ENCODE results near the gene WDR59. TPM values are rescaled to one million over a fixed set of nuclear protein-coding genes. Genes with fewer than 3 reads are reported as not detected.
"Not testable (repeated sequence)": the region's sequence is repeated elsewhere in the genome, so short reads cannot be mapped to it uniquely, and the experiment has no call there.

The WDR59 gene, protein sequence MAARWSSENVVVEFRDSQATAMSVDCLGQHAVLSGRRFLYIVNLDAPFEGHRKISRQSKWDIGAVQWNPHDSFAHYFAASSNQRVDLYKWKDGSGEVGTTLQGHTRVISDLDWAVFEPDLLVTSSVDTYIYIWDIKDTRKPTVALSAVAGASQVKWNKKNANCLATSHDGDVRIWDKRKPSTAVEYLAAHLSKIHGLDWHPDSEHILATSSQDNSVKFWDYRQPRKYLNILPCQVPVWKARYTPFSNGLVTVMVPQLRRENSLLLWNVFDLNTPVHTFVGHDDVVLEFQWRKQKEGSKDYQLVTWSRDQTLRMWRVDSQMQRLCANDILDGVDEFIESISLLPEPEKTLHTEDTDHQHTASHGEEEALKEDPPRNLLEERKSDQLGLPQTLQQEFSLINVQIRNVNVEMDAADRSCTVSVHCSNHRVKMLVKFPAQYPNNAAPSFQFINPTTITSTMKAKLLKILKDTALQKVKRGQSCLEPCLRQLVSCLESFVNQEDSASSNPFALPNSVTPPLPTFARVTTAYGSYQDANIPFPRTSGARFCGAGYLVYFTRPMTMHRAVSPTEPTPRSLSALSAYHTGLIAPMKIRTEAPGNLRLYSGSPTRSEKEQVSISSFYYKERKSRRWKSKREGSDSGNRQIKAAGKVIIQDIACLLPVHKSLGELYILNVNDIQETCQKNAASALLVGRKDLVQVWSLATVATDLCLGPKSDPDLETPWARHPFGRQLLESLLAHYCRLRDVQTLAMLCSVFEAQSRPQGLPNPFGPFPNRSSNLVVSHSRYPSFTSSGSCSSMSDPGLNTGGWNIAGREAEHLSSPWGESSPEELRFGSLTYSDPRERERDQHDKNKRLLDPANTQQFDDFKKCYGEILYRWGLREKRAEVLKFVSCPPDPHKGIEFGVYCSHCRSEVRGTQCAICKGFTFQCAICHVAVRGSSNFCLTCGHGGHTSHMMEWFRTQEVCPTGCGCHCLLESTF
- total RNA-seq (2014; rRNA removed; shearing (Covaris generic)) = 25.7 and 32.0 TPM in 2 replicates

DNA sequence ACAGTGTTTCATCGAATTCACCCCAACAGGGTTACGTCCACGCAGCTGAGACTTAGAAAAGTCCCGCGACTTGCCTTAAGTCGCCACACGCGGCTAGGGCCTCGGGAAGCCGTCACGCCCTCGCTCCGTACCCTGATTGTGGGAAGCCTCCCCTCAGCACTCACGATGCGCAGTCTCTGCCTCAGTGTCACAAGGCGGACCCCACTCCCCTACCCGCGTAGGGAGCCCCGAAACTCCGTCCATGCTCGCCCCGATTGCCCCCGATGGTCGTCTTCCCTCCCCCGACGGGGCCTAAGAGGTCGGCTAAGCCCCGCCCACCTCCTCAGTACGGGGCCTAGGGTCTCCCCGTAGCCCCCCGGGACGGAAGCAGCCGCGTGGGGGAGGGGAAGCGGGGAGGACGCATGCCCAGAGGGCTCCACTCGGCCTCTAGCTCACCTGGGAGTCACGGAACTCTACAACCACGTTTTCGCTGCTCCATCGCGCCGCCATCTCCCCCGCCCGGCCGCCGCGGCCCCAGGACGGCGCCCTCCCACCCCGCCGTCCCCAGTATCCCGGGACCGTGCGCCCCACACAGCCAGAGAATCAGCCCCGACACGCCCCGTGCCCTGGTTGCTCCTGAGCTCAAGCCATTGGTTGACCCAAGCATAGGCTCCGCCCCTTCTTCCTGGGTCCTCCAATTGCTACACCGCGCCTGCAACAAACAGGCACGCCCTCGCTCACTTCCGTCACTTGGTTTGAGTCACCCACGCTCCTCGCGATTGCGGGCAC, at the start of gene WDR59:
TSS of gene WDR59 (minus strand) at position 595 of the 768 bp plus-strand sequence. CDS start at position 489, 106 bp downstream.
- no peaks in the 10 kb centered on the region; the same call in 1 of the 2 replicates for H3K36me3 ChIP-seq (replicated peaks; ENCODE audit: control insufficient read depth, insufficient read depth, low read length)
- peak within 1 kb of the TSS; percentile 91 for H3K4me3 ChIP-seq (ENCODE audit: insufficient read depth, low read depth, low read length)
- peak; percentile 98 for DNase-seq
- no peaks in the 10 kb centered on the region for H3K27me3 ChIP-seq (ENCODE audit: control insufficient read depth, insufficient read depth, low read length)

DNA sequence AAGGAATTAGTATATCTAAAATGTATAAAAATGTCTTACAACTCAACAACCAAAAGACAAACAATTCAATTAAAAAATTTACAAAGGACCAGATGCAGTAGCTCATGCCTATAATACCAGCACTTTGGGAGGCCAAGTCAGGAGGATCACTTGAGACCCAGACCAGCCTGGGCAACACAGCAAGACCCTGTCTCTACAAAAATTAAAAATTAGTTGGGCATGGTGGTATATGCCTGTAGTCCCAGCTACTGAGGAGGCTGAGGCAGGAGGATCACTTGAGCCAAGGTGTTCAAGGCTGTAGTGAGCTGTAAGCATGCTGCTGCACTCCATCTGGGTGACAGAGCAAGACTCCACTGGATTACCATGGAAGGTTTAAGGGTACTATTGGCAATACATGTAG, 47.7 kb upstream of the WDR59 start:
- Histone ChIP-seq H3K27me3 (ENCODE audit: control insufficient read depth, insufficient read depth, low read length) (no peaks in the 10 kb centered on the region), H3K4me3 (ENCODE audit: insufficient read depth, low read depth, low read length) (no peak overlapping the region), H3K36me3 (replicated peaks; ENCODE audit: control insufficient read depth, insufficient read depth, low read length) (no peaks in the 10 kb centered on the region)
- DNase-seq = no peak

DNA sequence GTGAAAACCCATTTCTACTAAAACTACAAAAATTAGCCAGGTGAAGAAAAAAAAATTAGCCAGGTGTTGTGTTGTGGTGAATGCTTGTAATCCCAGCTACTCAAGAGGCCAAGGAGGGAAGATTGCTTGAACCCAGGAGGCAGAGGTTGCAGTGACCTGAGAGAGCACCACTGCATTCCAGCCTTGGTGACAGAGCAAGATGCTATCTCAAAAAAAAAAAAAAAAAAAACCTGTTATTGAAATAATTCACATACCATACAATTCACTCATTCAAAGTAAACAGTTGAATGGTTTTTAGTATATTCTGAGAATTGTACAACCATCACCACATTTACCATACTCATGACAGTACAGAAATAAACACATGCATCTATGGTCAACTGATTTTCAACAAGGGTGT, 44.9 kb upstream of the WDR59 start:
- Histone ChIP-seq H3K36me3 (replicated peaks; ENCODE audit: control insufficient read depth, insufficient read depth, low read length) (no peaks in the 10 kb centered on the region), H3K4me3 (ENCODE audit: insufficient read depth, low read depth, low read length) (no peak overlapping the region), H3K27me3 (ENCODE audit: control insufficient read depth, insufficient read depth, low read length) (no peaks in the 10 kb centered on the region)
- no peak for DNase-seq

DNA sequence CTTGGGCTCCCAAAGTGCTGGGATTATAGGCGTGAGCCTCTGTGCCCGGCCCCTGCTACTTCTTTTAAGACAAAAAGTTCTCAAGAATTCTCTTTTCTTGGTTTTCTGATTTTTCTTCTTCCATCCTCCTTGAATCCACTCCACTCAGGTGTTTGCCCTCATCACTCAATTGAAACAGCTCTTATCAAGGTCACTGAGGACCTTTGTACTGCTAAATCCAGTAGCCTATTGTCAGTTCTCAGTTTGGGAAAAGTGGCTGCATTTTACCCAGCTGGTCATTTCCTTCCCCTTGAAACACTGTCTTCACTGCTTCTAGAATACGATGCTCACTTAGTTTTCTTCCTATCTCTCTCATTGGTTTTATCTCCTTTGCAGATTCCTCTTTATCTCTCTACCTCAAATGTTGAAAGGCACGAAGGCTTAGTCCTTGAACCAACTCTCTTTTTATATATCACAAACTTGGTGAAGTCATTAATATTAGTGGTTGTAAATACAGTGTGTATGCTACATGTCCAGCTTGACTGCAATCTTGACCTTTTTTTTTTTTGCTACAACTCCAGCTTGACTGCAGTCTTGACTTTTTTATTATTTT, 43.7 kb upstream of the WDR59 start:
- no peaks in the 10 kb centered on the region for H3K27me3 ChIP-seq (ENCODE audit: control insufficient read depth, insufficient read depth, low read length)
- no peaks in the 10 kb centered on the region for H3K36me3 ChIP-seq (replicated peaks; ENCODE audit: control insufficient read depth, insufficient read depth, low read length)
- no peak overlapping the region for H3K4me3 ChIP-seq (ENCODE audit: insufficient read depth, low read depth, low read length)
- DNase-seq = no peak

DNA sequence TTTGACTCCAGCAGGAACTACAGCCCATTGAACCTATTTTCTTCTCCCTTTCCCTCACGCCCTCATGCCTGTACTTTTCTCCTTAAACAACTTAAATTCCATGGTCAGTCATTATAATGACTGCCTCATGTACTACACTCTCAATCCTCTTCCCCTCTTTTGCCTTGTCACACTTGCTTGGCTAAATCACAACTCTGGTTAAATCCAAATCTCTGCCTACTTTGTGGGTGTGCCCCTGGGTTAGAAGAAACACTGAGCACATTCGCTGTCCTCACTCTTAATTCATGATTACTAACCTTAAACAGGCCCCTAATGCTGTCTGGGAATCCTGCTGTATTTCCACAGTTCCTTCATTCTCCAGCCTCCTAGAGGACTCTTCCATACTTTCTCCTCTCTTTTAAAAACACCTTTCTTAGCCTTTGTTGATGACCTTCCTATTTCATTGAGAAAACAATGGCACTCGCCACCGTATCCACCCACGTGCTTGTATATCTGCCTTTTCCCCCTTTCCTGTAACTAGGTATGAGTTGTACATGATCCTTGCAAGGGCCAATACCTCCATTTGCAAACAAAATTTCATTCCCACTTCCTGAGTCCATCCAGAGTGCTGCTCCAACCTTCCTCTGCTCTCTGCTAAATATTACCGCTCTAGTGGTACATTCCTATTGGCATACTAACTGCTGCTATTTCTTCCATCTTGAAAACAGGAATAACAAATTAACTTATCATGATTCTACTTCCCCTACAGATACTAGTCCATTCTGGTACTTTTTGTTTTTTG, 42.8 kb upstream of the WDR59 start:
- DNase-seq = no peak
- H3K4me3 ChIP-seq (ENCODE audit: insufficient read depth, low read depth, low read length) = no peak overlapping the region
- H3K27me3 ChIP-seq (ENCODE audit: control insufficient read depth, insufficient read depth, low read length) = no peaks in the 10 kb centered on the region
- H3K36me3 ChIP-seq (replicated peaks; ENCODE audit: control insufficient read depth, insufficient read depth, low read length) = no peaks in the 10 kb centered on the region

DNA sequence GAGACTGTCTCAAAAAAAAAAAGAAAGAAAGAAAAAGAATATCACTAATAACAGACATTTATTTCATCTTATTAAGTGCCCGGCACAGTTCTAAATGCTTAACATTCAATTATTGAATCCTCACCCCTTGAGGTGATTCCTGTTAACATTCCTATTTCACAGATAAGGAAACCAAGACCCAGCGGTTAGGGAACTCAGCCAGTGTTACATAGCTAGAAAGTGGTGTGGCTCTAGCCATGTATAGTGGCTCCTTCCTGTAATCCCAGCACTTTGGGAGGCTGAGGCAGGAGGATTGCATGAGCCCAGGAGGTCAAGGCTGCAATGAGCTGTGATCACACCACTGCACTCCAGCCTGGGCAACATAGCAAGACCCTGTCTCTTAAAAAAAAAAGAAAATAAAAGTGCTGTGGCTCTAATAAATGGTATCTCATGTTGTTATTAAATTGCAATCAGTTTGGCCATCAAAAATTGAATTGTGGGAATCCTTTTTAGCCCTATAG, 42.0 kb upstream of the WDR59 start:
- Histone ChIP-seq H3K4me3 (ENCODE audit: insufficient read depth, low read depth, low read length) (no peak overlapping the region), H3K27me3 (ENCODE audit: control insufficient read depth, insufficient read depth, low read length) (no peaks in the 10 kb centered on the region), H3K36me3 (replicated peaks; ENCODE audit: control insufficient read depth, insufficient read depth, low read length) (no peaks in the 10 kb centered on the region)
- DNase-seq = no peak

DNA sequence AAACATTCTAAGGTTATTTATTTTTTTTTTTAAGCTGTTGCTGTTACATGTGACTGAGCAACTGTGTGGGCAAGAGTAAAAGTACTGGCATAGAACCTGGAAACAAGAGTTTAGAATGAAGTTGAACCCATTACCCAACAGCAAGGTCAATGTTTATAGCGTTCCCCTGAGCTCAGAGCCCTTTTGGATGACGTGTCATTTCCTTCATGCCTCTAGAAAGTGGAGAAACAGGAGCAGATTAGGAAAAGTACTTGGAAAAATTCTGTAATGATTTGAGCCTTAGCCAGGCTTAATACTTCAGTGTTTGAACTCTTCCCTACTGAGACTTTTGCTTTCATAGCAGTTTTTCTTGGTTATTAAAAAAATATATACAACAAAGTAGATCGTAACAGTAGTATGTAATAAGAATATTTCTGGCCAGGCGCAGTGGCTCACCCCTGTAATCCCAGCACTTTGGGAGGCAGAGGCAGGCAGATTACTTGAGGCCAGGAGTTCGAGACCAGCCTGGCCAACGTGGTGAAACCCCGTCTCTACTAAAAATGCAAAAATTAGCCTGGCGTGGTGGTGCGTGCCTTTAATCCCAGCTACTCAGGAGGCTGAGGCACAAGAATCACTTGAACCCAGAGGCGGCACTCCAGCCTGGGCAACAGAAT, 41.4 kb upstream of the WDR59 start:
- not testable (repeated sequence) for DNase-seq; H3K27me3 ChIP-seq (ENCODE audit: control insufficient read depth, insufficient read depth, low read length); H3K36me3 ChIP-seq (replicated peaks; ENCODE audit: control insufficient read depth, insufficient read depth, low read length); H3K4me3 ChIP-seq (ENCODE audit: insufficient read depth, low read depth, low read length)

DNA sequence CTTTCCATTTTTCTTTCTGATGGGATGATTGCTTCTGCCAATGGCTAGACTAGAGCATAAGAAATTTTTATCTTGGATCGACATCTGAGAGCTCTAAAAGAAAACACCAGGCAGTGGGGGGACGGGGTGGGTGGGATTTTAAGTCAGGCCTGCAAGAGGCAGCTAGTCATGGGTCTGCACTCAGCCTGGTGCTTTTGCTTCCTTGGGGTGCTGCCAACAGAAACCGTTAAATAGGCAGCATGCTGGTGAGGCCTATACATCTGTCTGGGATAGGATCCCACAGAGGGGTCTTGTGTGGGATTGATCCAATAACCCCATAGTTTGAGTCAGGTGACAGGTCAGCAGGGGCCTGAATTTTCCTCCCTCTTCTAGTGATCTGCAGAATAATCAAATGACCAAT, 40.8 kb upstream of the WDR59 start:
- H3K27me3 ChIP-seq (ENCODE audit: control insufficient read depth, insufficient read depth, low read length) = no peaks in the 10 kb centered on the region
- H3K4me3 ChIP-seq (ENCODE audit: insufficient read depth, low read depth, low read length) = no peak overlapping the region
- no peak for DNase-seq
- no peaks in the 10 kb centered on the region for H3K36me3 ChIP-seq (replicated peaks; ENCODE audit: control insufficient read depth, insufficient read depth, low read length)

DNA sequence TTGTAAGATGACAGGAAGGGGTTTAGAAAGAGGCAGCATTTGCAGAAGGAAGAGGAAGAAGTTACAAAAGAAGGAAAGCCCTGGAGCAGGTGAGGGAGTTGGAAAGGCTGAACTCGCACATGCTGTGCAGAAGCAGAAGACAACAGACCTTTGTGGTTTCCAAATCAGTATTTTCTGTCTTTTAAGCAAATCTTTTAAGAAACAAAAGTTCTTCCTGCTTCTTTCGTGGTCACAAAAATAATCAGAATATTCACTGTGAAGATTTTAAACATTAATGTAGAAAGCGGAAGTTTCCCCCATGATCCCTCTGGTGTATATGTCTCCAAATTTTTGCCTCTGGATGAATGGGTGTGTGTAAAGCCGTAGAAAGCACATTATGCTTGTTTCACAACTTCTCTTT, 39.7 kb upstream of the WDR59 start:
- DNase-seq = no peak
- Histone ChIP-seq H3K27me3 (ENCODE audit: control insufficient read depth, insufficient read depth, low read length) (no peaks in the 10 kb centered on the region), H3K36me3 (replicated peaks; ENCODE audit: control insufficient read depth, insufficient read depth, low read length) (no peaks in the 10 kb centered on the region), H3K4me3 (ENCODE audit: insufficient read depth, low read depth, low read length) (no peak overlapping the region)

DNA sequence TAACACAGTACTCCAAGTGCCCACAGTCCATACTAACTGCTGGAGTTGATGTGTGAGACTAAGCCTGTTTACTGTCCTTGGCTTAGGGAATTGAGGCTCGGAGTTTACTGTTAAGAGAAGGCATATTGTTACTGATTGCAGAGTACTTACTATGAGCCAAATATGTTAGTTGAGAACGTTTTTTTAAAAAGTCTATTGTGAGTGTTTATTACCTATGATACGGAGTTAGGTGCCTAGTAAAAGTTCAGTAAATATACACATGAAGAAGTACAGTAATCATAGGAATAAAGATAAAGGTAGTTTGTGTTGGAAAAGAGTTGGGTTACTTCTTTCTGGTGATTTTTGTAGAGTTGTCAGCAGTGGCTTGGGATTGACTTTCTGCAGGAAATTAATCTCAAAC, 39.3 kb upstream of the WDR59 start:
- Histone ChIP-seq H3K4me3 (ENCODE audit: insufficient read depth, low read depth, low read length) (no peak overlapping the region), H3K27me3 (ENCODE audit: control insufficient read depth, insufficient read depth, low read length) (no peaks in the 10 kb centered on the region), H3K36me3 (replicated peaks; ENCODE audit: control insufficient read depth, insufficient read depth, low read length) (no peaks in the 10 kb centered on the region)
- no peak for DNase-seq

DNA sequence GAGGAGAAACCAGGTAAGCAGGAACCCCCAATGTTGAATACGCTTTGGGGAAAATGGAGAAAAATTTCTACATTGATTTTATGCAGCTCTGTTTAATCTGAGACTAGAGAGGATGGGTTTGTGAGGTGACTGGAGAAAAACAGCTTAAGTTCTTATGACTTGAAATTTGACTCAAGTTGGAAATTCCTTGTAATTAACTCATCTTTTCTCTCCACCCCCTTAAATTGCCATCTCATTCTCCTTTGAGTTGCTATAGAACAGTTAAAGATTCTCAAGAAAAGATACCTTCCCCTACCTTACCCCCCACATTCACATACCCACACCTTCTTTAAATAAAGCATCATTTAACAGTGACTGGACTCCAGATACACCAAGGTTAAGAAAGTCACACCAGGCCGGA, 38.1 kb upstream of the WDR59 start:
- DNase-seq = no peak
- H3K36me3 ChIP-seq (replicated peaks; ENCODE audit: control insufficient read depth, insufficient read depth, low read length) = no peaks in the 10 kb centered on the region
- no peak overlapping the region for H3K4me3 ChIP-seq (ENCODE audit: insufficient read depth, low read depth, low read length)
- H3K27me3 ChIP-seq (ENCODE audit: control insufficient read depth, insufficient read depth, low read length) = no peaks in the 10 kb centered on the region

DNA sequence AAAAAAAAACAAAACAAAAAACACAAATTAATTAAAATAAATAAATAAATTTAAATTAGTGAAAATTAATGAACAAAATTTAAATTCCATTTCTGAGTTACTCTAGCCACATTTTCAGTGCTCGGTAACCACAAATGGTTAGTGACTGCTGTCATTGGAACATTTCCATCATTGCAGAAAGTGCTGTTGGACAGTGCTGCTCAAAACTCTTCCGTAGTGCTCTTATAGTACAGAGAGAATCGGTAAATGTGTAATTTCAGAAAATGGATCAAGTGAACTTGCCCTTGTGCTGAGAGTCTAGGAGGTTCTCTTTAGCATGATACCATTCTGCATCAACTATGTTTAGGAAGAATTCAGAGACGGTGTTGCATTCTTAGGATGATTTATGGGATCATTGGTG, 37.6 kb upstream of the WDR59 start:
- no peak overlapping the region for H3K4me3 ChIP-seq (ENCODE audit: insufficient read depth, low read depth, low read length)
- DNase-seq = no peak
- H3K27me3 ChIP-seq (ENCODE audit: control insufficient read depth, insufficient read depth, low read length) = no peaks in the 10 kb centered on the region
- H3K36me3 ChIP-seq (replicated peaks; ENCODE audit: control insufficient read depth, insufficient read depth, low read length) = no peaks in the 10 kb centered on the region

DNA sequence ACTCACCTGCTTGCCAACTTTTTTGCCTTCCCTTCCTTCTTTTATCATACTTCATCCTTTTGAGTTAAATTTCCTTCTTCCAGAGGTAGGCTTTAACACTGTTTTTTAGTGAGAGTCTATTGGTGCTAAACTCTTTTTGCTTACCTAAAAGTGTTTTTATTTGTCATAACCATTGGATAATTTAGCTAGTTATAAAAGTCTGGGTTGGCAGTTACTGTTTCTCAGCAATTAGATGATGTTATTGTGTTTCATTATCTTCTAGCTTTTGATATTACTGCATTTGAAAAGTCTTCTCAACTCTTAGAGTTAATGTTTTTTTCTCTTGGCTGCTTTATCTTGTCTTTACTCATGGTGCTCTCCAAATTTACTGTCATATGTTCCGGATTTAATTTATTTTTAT, 36.5 kb upstream of the WDR59 start:
- Histone ChIP-seq H3K27me3 (ENCODE audit: control insufficient read depth, insufficient read depth, low read length) (no peaks in the 10 kb centered on the region), H3K4me3 (ENCODE audit: insufficient read depth, low read depth, low read length) (no peak overlapping the region), H3K36me3 (replicated peaks; ENCODE audit: control insufficient read depth, insufficient read depth, low read length) (no peaks in the 10 kb centered on the region)
- DNase-seq = no peak
